Heart left ventricle (tissue), 16 donors: Measurements from ENCODE around the gene GALNTL6. TPM values are rescaled to one million over a fixed set of nuclear protein-coding genes. Genes with fewer than 3 reads are reported as not detected.

ENCODE experiments used
- ATAC-seq, 4 donors: fragments of 200-7000 bp; cut with Tn5 transposase; one replicate each; pipeline ENCODE4 v1.9.1; 2020 to 2022; ENCODE audit warnings: moderate library complexity in 4 of 4, mild to moderate bottlenecking in 3 of 4, moderate number of reproducible peaks in 1 of 4
- DNase-seq, 5 donors: peaks; one replicate each; pipeline ENCODE4 v3.0.0-alpha.2; 2020
- H3K27ac ChIP-seq, 12 donors: fragments of 200-600 bp; sonication (generic) in 4 of 12; one replicate each; pipeline versions ENCODE4 v1.5.0 to v1.8.0; 2016 to 2022; ENCODE audit warnings: mild to moderate bottlenecking in 2 of 12
- H3K27me3 ChIP-seq, 9 donors: fragments of 200-600 bp; sonication (generic) in 2 of 9; one replicate each; pipeline versions ENCODE4 v1.5.1 to v1.8.0; 2016 to 2022; ENCODE audit warnings: mild to moderate bottlenecking in 3 of 9
- H3K36me3 ChIP-seq, 9 donors: fragments of 200-600 bp; sonication (generic) in 2 of 9; one replicate each; pipeline versions ENCODE4 v1.5.0 to v1.8.0; 2018 to 2022; ENCODE audit warnings: mild to moderate bottlenecking in 2 of 9
- H3K4me1 ChIP-seq, 12 donors: fragments of 200-600 bp; sonication (generic) in 4 of 12; one replicate each; pipeline versions ENCODE4 v1.5.0 to v1.8.0; 2016 to 2022; ENCODE audit warnings: mild to moderate bottlenecking in 3 of 12
- H3K4me3 ChIP-seq, 12 donors: fragments of 200-600 bp; sonication (generic) in 4 of 12; one replicate each; pipeline versions ENCODE4 v1.5.0 to v1.8.0; 2017 to 2022; ENCODE audit warnings: mild to moderate bottlenecking in 9 of 12, moderate library complexity in 4 of 12
- H3K9me3 ChIP-seq, 12 donors: fragments of 200-600 bp; sonication (generic) in 4 of 12; one replicate each; pipeline versions ENCODE4 v1.5.0 to v1.8.0; 2016 to 2022; ENCODE audit warnings: mild to moderate bottlenecking in 1 of 12
- POLR2A ChIP-seq, 2 donors: fragments of 450-650 bp; IDR thresholded peaks; one replicate each; pipeline ENCODE4 v1.6.1; 2017; ENCODE audit warnings: antibody characterized with exemption in 2 of 2, mild to moderate bottlenecking in 2 of 2, moderate library complexity in 2 of 2
- WGBS, 4 donors: extraction: QIAGEN DNeasy Blood & Tissue Kit in 2 of 4; methylation state at CpG; one replicate each; pipeline versions ENCODE4 v1.1.5 to v1.1.7; 2013 to 2018; 5-methylcytosine and 5-hydroxymethylcytosine counted together
- intact Hi-C, 10 donors: fragments of 100-400 bp; cut with DNase I; formaldehyde crosslinking; loops; one replicate each; pipeline versions ENCODE4 v1.11.1 to v1.14.2; 2022
- polyA plus RNA-seq, 2 donors: library from polyadenylated mRNA; stranded (reverse); fragments of 200-250 nt; gene quantifications; one replicate each; pipeline ENCODE4 v1.2.3, GENCODE V29; 2013
- total RNA-seq, 9 donors: library from RNA; depleted of rRNA in 2 of 9; stranded (reverse); fragments of >200 nt in 2 of 9; fragmentation: NEBNext Ultra II Directional in 3 of 9; extraction: Animal tissue kit (Norgen Biotek cat#: 25700) in 3 of 9; gene quantifications; one replicate each; pipeline versions ENCODE4 v1.1.0 to v1.2.4, GENCODE V29; 2016 to 2023
- TF ChIP-seq, protein P1 (sequence below), 12 donors: fragments of 200-600 bp; sonication (generic) in 4 of 12; IDR thresholded peaks; one replicate each; pipeline versions ENCODE4 v1.5.0 to v1.8.0; 2018 to 2022; ENCODE audit warnings: antibody characterized with exemption in 12 of 12, mild to moderate bottlenecking in 5 of 12
- donor health status: ischemic (EF 13 %, LVEDD 7.1; RV severe dilation, severe dysfunction).
- donor health status: healthy with polysubstance abuse.
- donor health status: DM: no; HTN: yes; CAD: no.
- donor health status: DM: no; HTN: no; CAD: no.
- donor health status: ischemic (EF 25% LVEDD 6.9; RV normal size, moderate dysfunction).
- donor health status: ischemic (EF 25% LVEDD 5.7; RV mildly dilated, moderate dysfunction).
- donor health status: healthy.
- donor health status: DM: yes; HTN: yes; CAD: no.
- donor health status: ischemic (EF 35%, LVEDD 5.7; RV mildly dilated, moderate dysfunction).
- donor health status: nonischemic (EF 11% LVEDD 7.7; RV severe dilation, severe dysfunction).
- donor health status: DM: yes; HTN: yes; CAD: no.
- donor health status: PGD.
- donor health status: ischemic (EF 29% LVEDD 5.4; RV normal size, mild dysfunction).
- donor health status: nonischemic (EF 23%, LVEDD 6.1; RV moderate dilation, normal function).

GALNTL6 gene
- total and polyA plus RNA-seq, 11 donors = 0.33 to 0.52 TPM; not detected in 9

DNA sequence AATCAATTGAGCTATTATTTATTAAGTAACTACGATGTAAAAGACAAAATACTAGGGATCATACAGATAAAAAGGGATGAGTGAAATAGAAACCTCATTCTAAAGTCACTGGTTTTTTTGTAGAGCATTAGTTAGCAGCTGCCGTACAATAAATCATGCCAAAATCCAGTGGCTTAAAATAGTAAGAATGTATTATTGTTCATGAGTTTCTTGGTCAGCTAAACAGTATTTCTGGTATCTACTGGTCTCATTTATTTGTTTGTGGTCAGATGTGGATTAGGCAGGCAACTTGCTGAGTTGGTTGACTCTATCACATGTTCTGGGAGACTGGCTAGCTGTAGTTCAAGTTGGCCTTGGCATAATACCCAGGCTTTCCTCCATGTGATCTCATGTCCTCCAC lies 667.3 kb downstream of the GALNTL6 start:
- intact Hi-C loops = no loop called here
- WGBS, 4 donors = 75 to 85% (median 81%) methylated on average over 2 of the region's 2 CpGs
- no peaks in the 10 kb centered on the region for H3K27me3 ChIP-seq

DNA sequence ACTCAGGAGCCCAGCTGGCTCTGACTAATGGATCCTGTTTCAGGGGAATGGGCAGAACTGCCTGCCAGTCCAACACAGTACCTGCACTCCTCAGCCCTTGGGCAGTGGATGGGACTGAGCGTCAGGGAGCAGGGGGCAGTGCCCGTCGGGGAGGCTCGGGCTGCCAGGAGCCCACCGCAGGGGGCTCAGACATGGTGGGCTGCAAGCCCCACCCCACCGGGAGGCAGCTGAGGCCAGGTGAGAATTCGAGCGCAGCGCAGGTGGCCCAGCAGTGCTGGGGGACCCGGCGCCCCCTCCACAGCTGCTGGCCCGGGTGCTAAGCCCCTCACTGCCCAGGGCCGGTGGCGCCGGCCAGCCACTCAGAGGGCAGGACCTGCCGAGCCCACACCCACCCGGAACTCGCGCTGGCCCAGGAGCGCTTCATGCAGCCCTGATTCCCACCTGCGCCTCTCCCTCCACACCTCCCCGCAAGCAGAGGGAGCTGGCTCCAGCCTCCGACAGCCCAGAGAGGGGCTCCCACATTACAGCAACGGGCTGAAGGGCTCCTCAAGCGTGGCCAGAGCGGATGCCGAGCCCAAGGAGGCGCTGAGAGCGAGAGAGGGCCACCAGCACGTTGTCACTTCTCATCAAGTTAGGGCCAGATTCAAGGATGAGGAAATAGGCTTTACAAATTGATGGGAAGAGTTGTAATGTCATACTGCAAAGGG lies 668.8 kb downstream of the GALNTL6 start:
- H3K4me1 ChIP-seq = no peaks in the 10 kb centered on the region
- ATAC-seq (no peak), DNase-seq (no peak)
- WGBS, 4 donors = 86 to 90% (median 88%) methylated on average over 16 to 30 of the region's 30 CpGs
- H3K4me3 ChIP-seq = no peak overlapping the region
- peaks cover 0 to 17% (median 0%) of the 10 kb centered on the region in 12 donors for H3K9me3 ChIP-seq
- no peaks in the 10 kb centered on the region for H3K27me3 ChIP-seq
- H3K36me3 ChIP-seq = no peaks in the 10 kb centered on the region
- no peak overlapping the region for H3K27ac ChIP-seq
- intact Hi-C loops = no loop called here
- TF ChIP-seq POLR2A (IDR thresholded peaks at IDR 0.05) = no peak
- TF ChIP-seq, protein P1, sequence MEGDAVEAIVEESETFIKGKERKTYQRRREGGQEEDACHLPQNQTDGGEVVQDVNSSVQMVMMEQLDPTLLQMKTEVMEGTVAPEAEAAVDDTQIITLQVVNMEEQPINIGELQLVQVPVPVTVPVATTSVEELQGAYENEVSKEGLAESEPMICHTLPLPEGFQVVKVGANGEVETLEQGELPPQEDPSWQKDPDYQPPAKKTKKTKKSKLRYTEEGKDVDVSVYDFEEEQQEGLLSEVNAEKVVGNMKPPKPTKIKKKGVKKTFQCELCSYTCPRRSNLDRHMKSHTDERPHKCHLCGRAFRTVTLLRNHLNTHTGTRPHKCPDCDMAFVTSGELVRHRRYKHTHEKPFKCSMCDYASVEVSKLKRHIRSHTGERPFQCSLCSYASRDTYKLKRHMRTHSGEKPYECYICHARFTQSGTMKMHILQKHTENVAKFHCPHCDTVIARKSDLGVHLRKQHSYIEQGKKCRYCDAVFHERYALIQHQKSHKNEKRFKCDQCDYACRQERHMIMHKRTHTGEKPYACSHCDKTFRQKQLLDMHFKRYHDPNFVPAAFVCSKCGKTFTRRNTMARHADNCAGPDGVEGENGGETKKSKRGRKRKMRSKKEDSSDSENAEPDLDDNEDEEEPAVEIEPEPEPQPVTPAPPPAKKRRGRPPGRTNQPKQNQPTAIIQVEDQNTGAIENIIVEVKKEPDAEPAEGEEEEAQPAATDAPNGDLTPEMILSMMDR (IDR thresholded peaks at IDR 0.05) = no peak

More for the DNA sequence above, 667.3 kb downstream of the GALNTL6 start:
- Histone ChIP-seq H3K4me1 (no peaks in the 10 kb centered on the region), H3K27ac (no peak overlapping the region), H3K9me3 (peaks cover 0 to 20% (median 0%) of the 10 kb centered on the region in 12 donors), H3K36me3 (no peaks in the 10 kb centered on the region), H3K4me3 (no peak overlapping the region)
- DNase-seq (no peak), ATAC-seq (no peak)
- TF ChIP-seq POLR2A (IDR thresholded peaks at IDR 0.05) = no peak
- TF ChIP-seq, protein P1 (IDR thresholded peaks at IDR 0.05) = no peak

DNA sequence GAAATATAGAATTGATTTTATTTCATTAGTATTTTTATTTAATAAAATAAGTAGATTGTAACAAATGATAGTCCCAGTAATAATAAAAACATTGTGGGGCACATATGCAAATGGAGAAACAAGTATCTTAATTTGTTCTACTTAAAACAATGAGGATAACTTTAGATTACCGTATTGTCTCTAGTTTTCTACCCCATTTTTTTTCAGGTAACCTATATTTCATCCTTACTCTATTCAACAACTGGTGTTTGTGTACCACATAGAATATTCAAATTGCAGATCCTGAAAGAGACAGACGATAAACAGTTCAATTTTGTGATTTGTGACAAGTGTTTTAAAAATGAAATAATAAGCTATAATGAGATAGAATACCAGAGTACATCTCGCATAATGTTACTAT lies 671.8 kb downstream of the GALNTL6 start:
- ATAC-seq (no peak), DNase-seq (no peak)
- no peaks in the 10 kb centered on the region for H3K27me3 ChIP-seq
- intact Hi-C loops = no loop called here
- H3K9me3 ChIP-seq = peaks cover 0 to 14% (median 0%) of the 10 kb centered on the region in 12 donors
- no peak overlapping the region for H3K4me3 ChIP-seq
- H3K36me3 ChIP-seq = no peaks in the 10 kb centered on the region
- TF ChIP-seq POLR2A (IDR thresholded peaks at IDR 0.05) = no peak
- TF ChIP-seq, protein P1 (IDR thresholded peaks at IDR 0.05) = no peak
- no peak overlapping the region for H3K27ac ChIP-seq
- no peaks in the 10 kb centered on the region for H3K4me1 ChIP-seq
- WGBS, 4 donors = 84 to 91% (median 90%) methylated on average over 3 of the region's 3 CpGs

DNA sequence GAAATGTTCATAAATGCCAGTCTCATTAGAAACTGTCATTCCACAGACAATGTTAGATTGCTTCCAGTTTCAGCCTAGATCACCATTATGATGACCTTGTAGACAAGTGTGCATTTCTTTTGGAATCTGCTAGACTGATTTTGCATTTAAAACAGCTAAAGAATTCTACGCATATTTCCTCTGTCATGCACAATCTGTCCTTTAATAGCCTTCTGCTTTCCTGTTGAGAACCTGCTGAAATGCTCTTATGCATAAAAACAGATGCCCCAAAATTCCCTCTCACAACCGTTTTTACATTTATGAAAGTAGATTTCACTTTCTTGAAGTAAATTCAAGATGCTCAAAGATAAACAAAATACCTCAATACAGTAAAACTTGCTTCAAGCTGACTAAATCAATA lies 673.3 kb downstream of the GALNTL6 start:
- H3K27me3 ChIP-seq = no peaks in the 10 kb centered on the region
- H3K36me3 ChIP-seq = no peaks in the 10 kb centered on the region
- ATAC-seq (no peak), DNase-seq (no peak)
- no peaks in the 10 kb centered on the region for H3K4me1 ChIP-seq
- intact Hi-C loops = no loop called here
- peaks cover 0 to 10% (median 0%) of the 10 kb centered on the region in 12 donors for H3K9me3 ChIP-seq
- no peak overlapping the region for H3K27ac ChIP-seq
- no peak overlapping the region for H3K4me3 ChIP-seq
- 64 to 68% (median 67%) methylated on average over 2 of the region's 2 CpGs for WGBS, 4 donors
- TF ChIP-seq, protein P1 (IDR thresholded peaks at IDR 0.05) = no peak
- TF ChIP-seq POLR2A (IDR thresholded peaks at IDR 0.05) = no peak
